DOHH2 (cell line): ENCODE data around the gene FAM219A.

Experiments
- CTCF ChIP-seq: fragments of 200-600 bp; sonication (generic); IDR thresholded peaks from one replicate; pipeline ENCODE4 v1.5.1; 2014; ENCODE audit warnings: antibody characterized with exemption, mild to moderate bottlenecking, low read depth, low read length; ENCODE audit not compliant: poor library complexity, severe bottlenecking
- EZH2phosphoT487 ChIP-seq: fragments of 200-600 bp; sonication (generic); IDR thresholded peaks from 2 replicates; pipeline ENCODE4 v1.6.1; 2017; ENCODE audit warnings: borderline replicate concordance, mild to moderate bottlenecking, antibody characterized with exemption, low read length, moderate library complexity, mixed read lengths

DNA sequence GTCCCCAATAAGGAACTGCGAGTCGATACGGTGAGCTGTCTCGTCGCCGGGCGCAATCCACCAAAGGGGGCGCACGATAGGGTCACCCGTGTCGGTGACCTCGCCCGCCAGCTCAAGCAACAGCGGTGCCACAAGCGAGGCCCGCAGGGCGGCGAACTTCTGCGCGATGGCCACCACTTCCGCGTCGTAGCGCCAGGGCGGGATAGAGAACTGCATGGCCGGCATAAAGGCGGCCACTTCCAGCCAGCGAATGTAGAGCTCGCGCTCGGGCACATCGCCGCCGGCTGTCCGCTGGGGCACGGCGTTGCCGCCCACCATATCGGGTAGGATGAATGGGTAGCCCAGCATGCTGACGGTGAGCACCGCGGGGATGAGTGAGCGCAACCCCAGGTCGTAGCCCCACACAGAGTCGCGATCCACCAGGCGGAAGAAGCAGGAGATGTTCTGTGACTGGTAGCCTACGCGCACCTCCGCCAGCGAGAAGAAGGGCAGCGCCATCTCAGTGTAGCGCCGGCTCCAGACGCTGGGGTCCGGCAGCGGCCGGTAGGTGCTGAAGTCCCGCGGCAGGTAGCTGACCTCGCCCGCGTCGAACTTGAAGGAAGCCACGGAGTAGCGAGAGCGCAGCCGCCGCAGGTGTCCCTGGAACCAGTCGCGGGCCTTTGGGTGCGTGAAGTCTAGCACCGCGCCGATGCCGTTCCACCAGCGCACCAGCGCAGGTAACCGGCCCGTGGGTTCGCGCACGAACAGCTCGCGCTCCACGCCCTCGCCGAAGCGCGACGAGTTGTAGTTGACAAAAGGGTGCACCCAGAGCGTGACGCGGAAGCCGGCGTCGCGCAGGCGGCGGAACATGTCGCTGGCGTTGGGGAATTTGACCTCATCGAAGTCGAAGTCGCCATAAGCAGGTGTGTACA lies 87.1 kb downstream of the FAM219A start:
- no peak for TF ChIP-seq CTCF
- TF ChIP-seq EZH2phosphoT487: no peak
